K562 (cell line): ENCODE measurements around the gene DBNL. TPM values are rescaled to one million over a fixed set of nuclear protein-coding genes. Genes with fewer than 3 reads are reported as not detected.

Experiments used
- AFF4 ChIP-seq: sonication (generic); formaldehyde crosslinking; IDR thresholded peaks from 2 replicates; pipeline ENCODE4 v1.8.0; 2023; ENCODE audit warnings: mild to moderate bottlenecking, missing genetic modification reagents
- BHLHE40 ChIP-seq: IDR thresholded peaks from 2 replicates; pipeline ENCODE4 v1.6.1; 2011; ENCODE audit warnings: low read length, improper control_type of control experiment
- BMI1 ChIP-seq: fragments of 150-350 bp; IDR thresholded peaks from 2 replicates; pipeline ENCODE4 v1.6.1; 2014; ENCODE audit warnings: low read length
- CEBPB ChIP-seq: fragments of 450-650 bp; IDR thresholded peaks from 2 replicates; pipeline ENCODE4 v1.6.1; 2016; ENCODE audit warnings: missing genetic modification characterization, missing compliant biosample characterization
- CREB3L1 ChIP-seq: fragments of 450-650 bp; IDR thresholded peaks from 2 replicates; pipeline ENCODE4 v1.6.1; 2014; ENCODE audit warnings: low read depth, mild to moderate bottlenecking, moderate library complexity, borderline replicate concordance
- CREM ChIP-seq: IDR thresholded peaks from 2 replicates; pipeline ENCODE4 v1.6.1; 2014; ENCODE audit warnings: antibody characterized with exemption, low read depth
- GATAD2B ChIP-seq: fragments of 450-650 bp; IDR thresholded peaks from 2 replicates; pipeline ENCODE4 v1.6.1; 2017; ENCODE audit warnings: mild to moderate bottlenecking, borderline replicate concordance
- HINFP ChIP-seq: fragments of 450-650 bp; conservative IDR thresholded peaks from 2 replicates; pipeline ENCODE4 v1.6.1; 2016; ENCODE audit warnings: missing genetic modification characterization, low read depth, mild to moderate bottlenecking, control low read depth, missing compliant biosample characterization
- KAT7 ChIP-seq: sonication (generic); formaldehyde crosslinking; IDR thresholded peaks from 2 replicates; pipeline ENCODE4 v1.8.0; 2022; ENCODE audit warnings: missing genetic modification reagents, mild to moderate bottlenecking, borderline replicate concordance
- KDM1A ChIP-seq, 2 experiments: fragments of 450-650 bp; IDR thresholded peaks; 2 replicates each; pipeline ENCODE4 v1.6.1; 2016; ENCODE audit warnings: mild to moderate bottlenecking in 2 of 2
- SMARCA5 ChIP-seq: fragments of 450-650 bp; IDR thresholded peaks from 2 replicates; pipeline ENCODE4 v1.6.1; 2016
- TCF15 ChIP-seq: fragments of 250-450 bp; sonication (Bioruptor Pico); IDR thresholded peaks from 2 replicates; pipeline ENCODE4 v1.8.0; 2022; ENCODE audit warnings: moderate library complexity, mild to moderate bottlenecking, inconsistent platforms
- TFE3 ChIP-seq: fragments of 450-650 bp; formaldehyde crosslinking; IDR thresholded peaks from 2 replicates; pipeline ENCODE4 v1.4.0; 2020; ENCODE audit warnings: mild to moderate bottlenecking, mixed read lengths
- ZHX1 ChIP-seq: fragments of 150-350 bp; conservative IDR thresholded peaks from 2 replicates; pipeline ENCODE4 v1.6.1; 2014; ENCODE audit warnings: low read length
- ZNF140 ChIP-seq: fragments of 250-450 bp; sonication (Bioruptor Pico); IDR thresholded peaks from 2 replicates; pipeline ENCODE4 v1.8.0; 2021; ENCODE audit warnings: moderate library complexity, mild to moderate bottlenecking, inconsistent platforms
- ZNF347 ChIP-seq: fragments of 450-650 bp; formaldehyde crosslinking; IDR thresholded peaks from 2 replicates; pipeline ENCODE4 v1.4.0; 2020; ENCODE audit warnings: low read depth, mild to moderate bottlenecking, moderate library complexity
- polyA plus RNA-seq, 8 experiments: library from polyadenylated mRNA; depleted of rRNA in 4 of 8; stranded (reverse) in 5 of 8; unstranded in 3 of 8; fragments of >200 nt; fragmentation: Nextera tagmentation in 2 of 8; fragmentation: Illumina TruSeq in 1 of 8; extraction: Ambion mirVana in 2 of 8; extraction: Trizol in 1 of 8; gene quantifications; 2 replicates each; pipeline versions ENCODE4 v1.2.1 to v1.2.3, GENCODE V29; 2011 to 2014; ENCODE audit warnings: inconsistent platforms in 1 of 8, missing spikeins in 1 of 8
- total RNA-seq, 7 experiments: library from RNA; depleted of rRNA in 6 of 7; stranded (reverse); fragments of >200 nt in 6 of 7; fragmentation: Illumina TruSeq in 2 of 7; extraction: Trizol in 2 of 7; gene quantifications; 2 replicates each; pipeline versions ENCODE4 v1.2.1 to v1.2.3, GENCODE V29; 2011 to 2021; ENCODE audit warnings: low replicate concordance in 1 of 7

DBNL gene
- total and polyA plus RNA-seq, 9 of the 15 experiments (the other 6 are each of a cell fraction or from before 2014, with no cell fraction given): 1.9 to 65.1 (median 38.9) TPM

GRCh38 chr7:44082541-44083207, 38.2 kb downstream of the DBNL start (continued):
- TF ChIP-seq ZNF140 (CRISPR knock-in tag): no peak
- no peak for TF ChIP-seq CREB3L1
- no peak for TF ChIP-seq CEBPB (tag)
- TF ChIP-seq SMARCA5: no peak
- no peak for TF ChIP-seq TCF15 (CRISPR knock-in tag)
- TF ChIP-seq AFF4: no peak; the same call in 1 of the 2 replicates
- TF ChIP-seq ZHX1: no peak
- TF ChIP-seq HINFP (tag): no peak
- no peak for TF ChIP-seq TFE3 (CRISPR knock-in tag)
- peak; percentile 38; the same call in 1 of the 2 replicates for TF ChIP-seq GATAD2B
- TF ChIP-seq CREM: no peak; the same call in 1 of the 2 replicates
- no peak for TF ChIP-seq KAT7 (CRISPR knock-in tag)
- no peak for TF ChIP-seq ZNF347 (CRISPR knock-in tag)
- no peak for TF ChIP-seq BMI1
- TF ChIP-seq BHLHE40: peak; percentile 50; the same call in 1 of the 2 replicates
- no peak for TF ChIP-seq KDM1A (IDR thresholded peaks at IDR 0.05)
